ENCODE results near the gene TSPAN9.

The TSPAN9 gene

GRCh38 chr12:3123729-3124128 lies 46.5 kb downstream of the TSPAN9 start:
- no peak for DNase-seq (ENCODE audit: low read depth, low spot score)

GRCh38 chr12:3124917-3125316 lies 47.7 kb downstream of the TSPAN9 start:
- DNase-seq (ENCODE audit: low read depth, low spot score) = no peak

DNA sequence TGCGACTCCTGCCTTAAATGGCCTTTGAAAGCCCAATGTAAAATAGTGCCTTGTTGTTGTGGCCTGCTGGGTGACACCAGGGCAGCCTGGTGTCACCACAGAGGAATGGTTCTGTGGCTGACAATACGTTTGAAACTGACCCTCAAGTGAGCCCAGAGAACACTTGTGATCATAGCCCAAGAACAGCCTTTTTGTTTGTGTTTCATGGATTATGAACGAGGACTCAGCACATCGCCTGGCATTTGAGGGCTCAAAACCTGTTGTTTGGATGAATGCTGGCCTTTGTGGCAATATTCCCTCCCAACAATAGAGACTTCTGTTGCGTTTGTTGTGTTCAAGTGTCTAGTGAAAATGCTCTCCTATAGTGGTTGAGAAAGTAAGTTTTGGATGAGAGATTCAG lies 48.5 kb downstream of the TSPAN9 start:
- DNase-seq (ENCODE audit: low read depth, low spot score) = no peak

DNA sequence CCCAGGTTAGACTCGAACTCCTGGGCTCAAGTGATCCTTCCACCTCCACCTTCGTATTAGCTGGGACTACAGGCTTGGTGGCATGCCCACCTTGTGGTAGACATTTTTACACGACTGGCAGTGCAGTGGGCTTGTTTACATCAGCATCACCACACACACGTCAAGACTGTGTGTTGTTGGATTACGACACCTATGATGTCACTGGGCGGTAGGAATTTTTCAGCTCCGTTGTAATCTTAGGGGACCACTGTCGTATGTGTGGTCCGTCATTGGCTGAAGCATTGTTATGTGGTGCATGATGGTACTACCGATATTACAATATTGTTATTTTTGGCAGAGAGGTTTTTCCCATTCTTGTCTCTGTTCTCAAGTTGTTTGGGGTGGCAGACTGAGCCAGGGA lies 50.7 kb downstream of the TSPAN9 start:
- DNase-seq (ENCODE audit: low read depth, low spot score) = peak; percentile 31

DNA sequence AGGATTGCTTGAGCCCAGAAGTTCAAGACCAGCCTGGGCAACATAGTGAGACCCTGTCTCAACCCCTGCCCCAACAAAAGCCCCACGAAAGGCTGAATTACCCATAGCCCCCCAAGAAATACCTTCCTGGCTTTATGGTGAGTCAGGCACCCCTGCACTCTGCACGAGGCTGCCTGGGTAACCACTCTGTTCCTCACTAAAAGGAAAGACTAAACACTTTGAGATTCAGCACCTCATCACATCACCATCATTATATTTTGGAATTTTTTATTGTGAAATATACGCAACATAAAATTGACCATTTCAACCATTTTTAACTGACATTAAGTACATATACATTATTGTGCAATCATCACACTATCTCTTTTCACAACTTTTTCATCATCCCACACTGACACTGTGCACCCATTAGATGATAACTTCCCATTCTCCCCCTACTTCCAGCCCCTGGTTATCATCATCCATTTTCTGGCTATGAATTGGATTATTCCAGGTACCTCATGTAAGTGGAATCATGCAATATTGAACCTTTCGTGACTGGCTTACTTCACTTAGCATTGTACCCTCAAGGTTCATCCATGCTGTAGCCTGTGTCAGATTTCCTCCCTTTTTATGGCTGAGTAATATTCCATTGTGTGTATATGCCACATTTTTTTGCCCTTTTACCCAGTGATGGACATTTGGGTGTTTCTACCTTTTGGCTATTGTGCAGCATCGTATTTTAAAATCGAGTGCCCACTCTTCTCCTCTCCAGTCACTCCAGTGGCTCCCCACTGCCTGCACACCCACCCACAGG lies 51.5 kb downstream of the TSPAN9 start:
- DNase-seq (ENCODE audit: low read depth, low spot score) = no peak

DNA sequence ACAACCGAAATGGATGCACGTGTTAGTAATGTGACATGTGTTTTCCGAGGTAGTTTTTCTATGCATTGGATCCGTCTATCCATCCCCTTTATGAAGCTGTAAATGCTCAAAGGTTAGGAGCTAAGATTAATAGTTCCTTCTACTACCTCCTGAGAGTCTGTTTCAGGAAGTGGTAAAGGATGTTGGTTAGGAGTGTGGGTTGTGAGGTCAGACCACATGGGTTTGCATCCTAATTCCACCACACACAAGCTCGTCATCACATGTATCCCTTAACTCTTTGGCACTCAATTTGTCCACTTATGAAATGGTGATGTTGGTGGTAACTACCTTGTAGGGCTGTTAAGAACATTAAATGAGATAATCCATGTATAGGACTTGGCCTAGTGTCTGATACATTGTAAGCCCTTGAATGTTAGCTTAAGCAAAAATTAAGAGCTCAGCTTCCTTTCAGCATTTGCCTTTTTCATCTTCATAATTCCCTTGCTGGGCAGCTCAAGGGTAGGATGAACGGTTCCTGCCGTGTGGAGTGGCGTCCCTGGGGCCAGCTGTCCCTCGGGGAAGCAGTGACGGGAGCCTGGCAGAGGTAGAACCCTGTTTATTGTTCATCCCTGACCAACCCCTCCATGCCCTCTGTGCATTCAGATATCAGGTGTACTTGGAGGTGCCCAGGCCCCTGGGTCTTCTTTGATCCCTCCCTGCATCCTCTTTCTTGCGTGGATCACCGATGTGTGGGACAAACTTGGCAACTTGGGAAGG lies 52.3 kb downstream of the TSPAN9 start:
- peak; percentile 69 for DNase-seq (ENCODE audit: low read depth, low spot score)

GRCh38 chr12:3130057-3130830 lies 53.1 kb downstream of the TSPAN9 start:
- peak; percentile 39 for DNase-seq (ENCODE audit: low read depth, low spot score)

DNA sequence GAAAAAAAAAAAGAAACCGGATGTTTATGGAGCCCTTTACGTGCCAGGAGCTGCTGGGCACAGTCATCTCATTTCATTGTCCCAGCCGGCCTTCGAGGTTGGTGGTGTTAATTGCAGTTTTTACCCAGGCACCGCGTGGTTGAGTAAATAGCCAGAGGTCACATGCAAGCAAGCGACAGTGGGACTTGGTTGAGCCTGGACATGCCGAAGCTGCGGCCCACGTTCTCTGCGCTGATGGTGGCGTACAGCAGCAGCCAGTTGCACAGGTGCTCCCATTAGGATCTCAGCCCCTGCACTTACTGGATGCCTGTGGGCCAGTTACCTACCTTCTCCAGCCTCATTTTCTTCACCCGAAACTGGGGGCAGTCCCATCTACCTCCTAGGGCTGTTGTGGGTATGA lies 54.0 kb downstream of the TSPAN9 start:
- DNase-seq (ENCODE audit: low read depth, low spot score) = no peak

DNA sequence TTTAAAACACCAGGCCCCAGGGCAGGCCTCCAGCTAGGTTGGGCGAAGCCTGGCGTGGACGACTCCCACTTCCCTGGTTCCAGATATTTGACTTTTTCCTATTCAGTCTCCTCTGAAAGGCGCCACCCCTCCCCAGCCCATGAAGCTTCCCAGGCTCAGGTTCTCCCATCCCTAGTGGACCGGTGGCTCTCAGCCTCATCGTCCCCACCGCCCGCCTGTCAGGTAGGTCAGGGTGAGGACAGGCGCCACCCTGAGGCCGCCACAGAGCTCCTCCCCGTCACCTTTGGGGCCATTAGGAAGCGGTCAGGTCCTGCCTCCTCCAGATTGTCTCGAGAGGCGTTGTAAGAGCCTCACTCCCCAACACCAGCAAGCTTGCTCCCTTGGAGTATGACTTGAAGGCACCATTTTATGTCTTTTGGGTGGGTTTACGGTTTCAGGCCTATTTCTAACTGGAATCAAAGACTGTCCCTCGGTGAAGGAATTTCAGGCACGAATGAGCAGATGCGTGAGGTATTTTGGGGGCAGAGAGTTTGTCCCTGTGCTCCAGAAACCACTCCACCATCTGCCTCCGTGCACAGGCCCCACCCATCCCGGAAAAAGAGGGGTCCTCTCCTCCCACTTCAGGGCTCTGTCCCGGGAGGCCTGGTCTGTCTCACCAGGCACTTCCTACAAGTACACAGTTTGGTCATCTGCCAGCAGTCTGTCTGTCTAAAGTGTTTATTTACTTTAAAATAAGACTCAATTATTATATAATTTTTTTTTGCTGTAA lies 55.6 kb downstream of the TSPAN9 start:
- DNase-seq (ENCODE audit: low read depth, low spot score) = peak; percentile 54

DNA sequence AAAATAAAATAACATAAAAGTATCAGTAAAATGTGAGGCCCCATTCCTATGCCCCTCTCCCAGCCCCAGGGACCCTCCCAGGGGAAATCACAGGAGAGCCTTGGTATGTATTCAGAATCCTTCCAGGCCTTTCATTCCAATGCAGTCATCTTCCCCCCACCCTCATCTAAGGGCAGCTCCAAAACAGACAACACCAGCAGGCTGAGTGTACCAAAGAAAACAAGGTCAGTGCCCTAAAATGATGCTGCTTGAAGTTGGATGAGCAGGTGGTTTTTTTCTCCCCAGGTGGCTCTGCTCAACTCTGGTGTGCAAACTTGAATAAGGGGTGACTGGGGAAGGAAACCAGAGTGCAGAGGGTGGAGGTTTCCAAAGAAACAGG lies 56.2 kb downstream of the TSPAN9 start:
- DNase-seq (ENCODE audit: low read depth, low spot score) = no peak

DNA sequence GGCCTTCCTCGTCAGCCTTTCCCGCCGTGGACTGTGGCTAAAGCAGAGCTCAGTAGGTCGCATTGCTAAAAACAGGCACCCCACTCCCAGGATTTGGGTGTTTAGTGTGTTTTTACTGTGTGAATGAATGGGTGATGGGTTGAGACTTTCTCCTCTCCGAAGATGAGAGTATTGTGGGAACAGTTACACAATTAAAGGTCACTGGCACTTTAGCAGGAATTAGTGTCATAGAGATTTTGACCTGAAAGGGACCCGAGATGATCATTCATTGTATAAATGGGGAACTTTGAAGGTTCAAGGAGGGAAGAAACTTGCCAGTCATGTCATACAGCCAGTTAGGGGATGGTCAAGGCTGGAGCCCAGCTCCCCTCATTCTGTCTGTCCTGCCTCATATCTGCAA lies 56.9 kb downstream of the TSPAN9 start:
- no peak for DNase-seq (ENCODE audit: low read depth, low spot score)

GRCh38 chr12:3134526-3135135 lies 57.5 kb downstream of the TSPAN9 start:
- DNase-seq (ENCODE audit: low read depth, low spot score) = no peak

- peak; percentile 89 for DNase-seq (ENCODE audit: low read depth, low spot score)
Observed at GRCh38 chr12:3135522-3136461, 58.6 kb downstream of the TSPAN9 start.

GRCh38 chr12:3136641-3137267 lies 59.6 kb downstream of the TSPAN9 start:
- no peak for DNase-seq (ENCODE audit: low read depth, low spot score)

DNA sequence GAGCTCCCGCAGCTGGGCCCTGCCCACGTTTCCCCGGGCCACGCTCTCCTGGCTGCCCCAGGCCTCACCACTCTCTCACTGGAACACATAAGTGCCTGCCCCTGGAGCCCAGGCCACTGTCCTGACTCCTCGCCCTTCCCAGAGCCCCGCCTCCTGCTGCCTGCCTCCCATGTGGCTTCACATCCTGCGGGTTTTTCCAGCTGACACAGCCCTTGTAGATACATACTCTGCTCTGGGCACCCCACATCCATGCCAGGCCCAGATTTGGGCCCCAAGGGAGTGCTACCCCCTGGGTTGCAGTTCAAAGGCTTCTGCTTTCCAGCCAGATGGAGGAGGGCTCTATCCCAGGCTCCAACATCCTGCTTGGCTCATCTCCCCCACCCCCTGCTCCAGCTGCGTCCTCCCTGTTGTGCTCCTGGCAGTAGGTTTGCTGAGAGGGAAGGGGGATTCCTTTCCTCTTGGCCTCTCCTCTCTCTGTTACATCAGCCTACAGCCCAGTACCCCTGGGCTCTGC lies 60.1 kb downstream of the TSPAN9 start:
- peak; percentile 53 for DNase-seq (ENCODE audit: low read depth, low spot score)

DNA sequence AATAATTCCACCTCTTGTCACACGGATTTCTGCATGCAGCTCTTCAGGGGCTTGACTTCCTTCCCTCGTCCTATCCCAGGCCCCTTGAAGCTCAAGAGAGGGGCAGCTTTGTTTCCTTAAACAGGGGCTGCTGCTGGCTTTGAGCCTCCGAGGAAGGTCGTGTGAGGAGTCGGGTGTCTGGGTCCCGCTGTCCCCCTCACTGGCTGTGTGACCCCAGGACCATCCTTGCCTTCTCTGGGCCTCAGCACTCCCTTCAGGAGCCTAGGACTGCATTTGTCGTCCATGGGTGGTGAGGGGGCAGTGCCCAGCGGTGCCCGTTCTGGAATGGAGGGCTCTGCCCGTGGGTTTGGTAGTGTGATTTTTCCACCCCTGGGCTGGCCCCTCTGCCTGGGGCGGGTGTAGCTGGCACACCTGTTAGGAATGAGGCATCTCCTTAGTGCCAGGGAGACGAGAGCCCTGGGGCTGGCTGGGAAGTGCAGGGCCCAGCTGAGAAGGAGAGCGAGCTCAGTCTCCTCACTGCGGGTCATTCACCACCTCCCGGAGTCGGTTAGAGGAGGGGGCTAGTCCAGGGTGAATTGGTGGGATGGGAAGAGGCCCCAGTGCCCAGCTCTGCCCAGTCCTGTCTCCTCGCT lies 60.8 kb downstream of the TSPAN9 start:
- DNase-seq (ENCODE audit: low read depth, low spot score) = no peak

- DNase-seq (ENCODE audit: low read depth, low spot score) = peak; percentile 44
Observed at GRCh38 chr12:3138941-3139511, 61.8 kb downstream of the TSPAN9 start.

DNA sequence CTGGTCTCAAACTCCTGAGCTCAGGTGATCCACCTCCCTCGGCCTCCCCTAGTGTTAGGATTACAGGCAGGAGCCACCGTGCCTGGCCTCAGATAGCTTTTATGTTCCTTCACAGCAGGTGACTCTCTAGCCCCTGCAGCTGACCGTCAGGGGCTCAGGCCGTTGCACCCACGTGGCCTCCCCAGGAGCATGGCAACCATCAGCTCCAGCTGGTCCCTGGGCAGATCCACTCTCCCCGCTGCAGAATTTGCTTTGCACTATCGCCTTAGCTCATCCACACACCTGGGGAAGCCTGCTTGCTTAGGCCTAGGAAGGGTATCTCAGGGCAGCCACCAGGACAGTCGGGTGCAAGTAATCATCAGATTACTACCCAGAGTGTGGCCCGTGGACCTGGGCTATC lies 62.6 kb downstream of the TSPAN9 start:
- no peak for DNase-seq (ENCODE audit: low read depth, low spot score)

DNA sequence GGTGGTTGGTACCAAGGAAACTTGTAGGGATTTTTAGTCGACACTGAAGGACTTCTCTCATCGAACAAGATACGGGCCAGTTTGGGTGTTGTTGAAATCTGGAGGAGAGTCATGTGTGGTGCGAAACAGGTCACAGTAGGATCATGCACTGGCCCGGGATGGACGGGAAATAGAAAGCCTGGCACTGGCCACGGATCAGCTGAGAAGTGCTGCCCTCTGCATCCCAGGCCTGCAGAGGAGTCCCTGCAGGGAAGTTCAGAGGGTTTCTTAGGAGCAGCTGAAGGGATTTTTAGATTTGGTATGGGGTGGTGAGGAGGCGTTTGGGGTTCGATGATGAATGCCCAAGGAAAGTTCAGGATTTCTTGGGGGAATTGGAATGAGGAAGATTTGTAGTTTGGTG lies 63.1 kb downstream of the TSPAN9 start:
- no peak for DNase-seq (ENCODE audit: low read depth, low spot score)

Measured in astrocyte of the hippocampus (primary cell).